Endothelial cell of umbilical vein (primary cell): ENCODE measurements around the gene CCDC136.

Experiments used
- CTCF ChIP-seq, 2 donors: IDR thresholded peaks; 1 replicate in 1 of 2; 2 replicates in 1 of 2; pipeline ENCODE4 v1.5.1; 2011; ENCODE audit warnings: low read length in 2 of 2, mild to moderate bottlenecking in 2 of 2, moderate library complexity in 2 of 2, control low read depth in 1 of 2, inconsistent platforms in 1 of 2, low read depth in 1 of 2; ENCODE audit not compliant: insufficient read depth in 1 of 2; ENCODE audit errors: extremely low read depth in 1 of 2
- EZH2 ChIP-seq: IDR thresholded peaks from 2 replicates; pipeline ENCODE4 v1.6.1; 2012; ENCODE audit warnings: borderline replicate concordance, low read depth, mild to moderate bottlenecking, moderate library complexity, low read length, inconsistent platforms; ENCODE audit not compliant: severe bottlenecking
- FOS ChIP-seq: IDR thresholded peaks from 2 replicates; pipeline ENCODE4 v1.6.1; 2011; ENCODE audit warnings: mild to moderate bottlenecking, low read length, moderate library complexity, borderline replicate concordance; ENCODE audit not compliant: insufficient read depth
- GATA2 ChIP-seq: IDR thresholded peaks from 2 replicates; pipeline ENCODE4 v1.7.0; 2011; ENCODE audit warnings: low read depth, mild to moderate bottlenecking, moderate library complexity, mixed read lengths, low read length; ENCODE audit not compliant: insufficient read length, insufficient read depth
- JUN ChIP-seq: IDR thresholded peaks from 2 replicates; pipeline ENCODE4 v1.6.1; 2011; ENCODE audit warnings: borderline replicate concordance, low read depth; ENCODE audit not compliant: insufficient read length, insufficient read depth
- MAX ChIP-seq: IDR thresholded peaks from 2 replicates; pipeline ENCODE4 v1.6.1; 2011; ENCODE audit not compliant: insufficient read depth, insufficient read length
- MYC ChIP-seq: IDR thresholded peaks from one replicate; pipeline ENCODE4 v1.6.1; 2011; ENCODE audit warnings: mild to moderate bottlenecking, low read depth, low read length
- POLR2A ChIP-seq: IDR thresholded peaks from 2 replicates; pipeline ENCODE4 v1.6.1; 2012; ENCODE audit warnings: low read depth, mild to moderate bottlenecking, control low read depth, low read length
- POLR2AphosphoS5 ChIP-seq: IDR thresholded peaks from 2 replicates; pipeline ENCODE4 v1.6.1; 2012; ENCODE audit warnings: low read depth, mild to moderate bottlenecking, control low read depth, low read length, moderate library complexity; ENCODE audit not compliant: insufficient read depth

- TF ChIP-seq POLR2AphosphoS5 (no peak), EZH2 (no peak), CTCF (IDR thresholded peaks at IDR 0.05; ENCODE audit: extremely low read depth in 1 of 2, insufficient read depth in 1 of 2, low read depth in 1 of 2, low read length in 2 of 2) (no peak), MAX (no peak), JUN (no peak), FOS (no peak), POLR2A (no peak), MYC (no peak), GATA2 (no peak)
These were observed 8.5 kb upstream of the CCDC136 start for GRCh38 chr7:128783143-128783861.
